Measurements from ENCODE around the gene SERGEF. TPM values are rescaled to one million over a fixed set of nuclear protein-coding genes. Genes with fewer than 3 reads are reported as not detected.

Gene SERGEF
- total RNA-seq, 4 donors from 2014 or later: 18.9 to 23.9 (median 20.6) TPM

DNA sequence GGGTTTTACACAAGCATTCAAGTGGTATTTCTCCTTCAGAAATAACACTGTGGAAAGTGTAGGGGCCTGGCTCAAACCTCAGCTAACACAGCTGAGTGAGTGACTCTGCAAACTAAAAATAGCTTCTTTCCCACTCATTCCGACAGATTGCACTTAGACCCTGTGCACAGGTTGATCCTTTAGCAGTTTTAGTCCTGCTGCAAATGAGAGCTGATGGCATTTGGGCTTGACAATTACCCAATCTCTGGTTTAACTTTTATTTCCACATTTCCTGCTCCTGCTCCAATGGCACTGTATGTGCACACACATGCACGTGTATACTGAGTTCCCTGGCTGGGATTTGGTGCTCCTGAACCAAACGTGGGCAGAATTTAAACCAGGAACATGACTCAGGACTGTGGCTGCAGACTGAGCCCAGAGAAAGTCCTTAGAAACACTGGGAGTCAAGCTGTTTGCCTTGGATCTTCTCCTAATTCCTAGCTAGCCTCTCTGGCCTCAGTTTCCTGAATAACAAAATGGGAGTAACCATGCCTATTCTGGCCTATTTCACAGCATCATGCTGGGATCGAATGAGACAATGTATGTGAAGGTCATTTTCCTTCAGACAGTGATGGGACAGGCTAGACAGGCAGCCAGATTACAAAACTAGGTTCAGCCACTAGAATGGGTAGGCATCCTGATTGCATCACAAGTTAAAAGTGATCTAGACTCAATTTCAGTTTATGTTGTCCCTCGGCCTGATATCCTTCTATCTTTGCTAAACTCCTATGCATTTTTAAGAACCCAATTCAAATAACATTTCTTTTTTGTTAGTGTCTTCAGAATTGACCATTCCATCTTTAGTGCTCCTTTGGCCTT is 58.2 kb downstream of the SERGEF start:
- no peak for DNase-seq (ENCODE audit: low spot score)
- TF ChIP-seq CTCF (IDR thresholded peaks at IDR 0.05): no peak
- ATAC-seq (ENCODE audit: low FRiP score): no peak

DNA sequence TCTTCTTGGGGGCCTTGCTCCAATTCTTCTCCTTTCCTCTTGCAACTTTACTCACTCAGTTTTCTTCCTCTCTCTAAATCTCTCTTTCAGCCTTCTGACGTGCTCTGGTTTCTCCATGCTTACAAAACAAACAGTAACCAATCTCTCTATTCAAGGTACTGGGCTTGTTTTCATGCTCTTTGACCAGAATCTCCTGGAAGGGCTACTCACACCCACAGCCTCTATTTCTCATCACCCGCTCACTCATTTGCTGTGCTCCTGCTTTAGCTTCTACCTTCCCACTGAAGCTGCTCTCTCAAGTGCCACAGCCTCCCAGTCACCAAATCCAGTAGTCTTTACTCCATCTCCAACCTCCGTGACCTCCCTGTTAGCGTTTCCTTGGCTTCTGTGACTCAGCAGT is 60.4 kb downstream of the SERGEF start:
- TF ChIP-seq CTCF (IDR thresholded peaks at IDR 0.05): no peak
- no peak for DNase-seq (ENCODE audit: low spot score)
- ATAC-seq (ENCODE audit: low FRiP score): no peak

DNA sequence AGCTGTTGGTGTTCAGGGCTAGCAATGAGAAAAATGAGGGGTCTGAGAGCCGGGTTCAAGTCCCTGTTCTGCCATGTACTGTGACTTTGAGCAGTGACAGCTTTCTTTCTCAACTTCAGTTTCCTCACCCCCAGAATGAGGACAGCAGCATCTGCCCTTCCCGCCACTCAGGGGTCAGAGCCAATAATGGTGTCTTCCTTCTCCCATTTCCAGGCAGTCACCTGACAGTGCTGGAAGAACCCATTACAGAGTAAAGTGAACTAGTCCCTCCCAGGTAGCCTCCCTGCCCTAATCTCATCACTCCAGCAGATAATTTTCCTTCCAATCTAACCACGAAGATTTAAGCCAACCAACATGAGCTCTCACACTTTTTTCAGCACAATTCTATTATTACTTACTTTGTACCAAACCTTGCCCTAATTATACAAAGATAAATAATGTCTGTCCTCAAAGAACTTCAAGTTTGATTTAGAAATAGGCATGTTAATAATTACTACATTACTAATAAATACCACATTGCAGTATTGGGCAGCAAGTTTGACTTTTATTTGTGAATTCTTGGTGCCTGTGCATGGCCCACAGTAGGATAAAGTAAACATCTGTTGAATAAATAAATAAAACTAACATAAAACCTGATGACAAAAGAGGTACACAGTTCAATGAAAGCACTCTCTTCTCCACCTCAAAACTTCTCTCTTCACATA is 61.0 kb downstream of the SERGEF start:
- no peak for DNase-seq (ENCODE audit: low spot score)
- TF ChIP-seq CTCF (IDR thresholded peaks at IDR 0.05): no peak
- no peak for ATAC-seq (ENCODE audit: low FRiP score)

- no peak for TF ChIP-seq CTCF (IDR thresholded peaks at IDR 0.05)
- no peak for ATAC-seq (ENCODE audit: low FRiP score)
- no peak for DNase-seq (ENCODE audit: low spot score)
Measured at GRCh38 chr11:17950644-17951043, 62.2 kb downstream of the SERGEF start.

GRCh38 chr11:17948296-17948695 is 64.6 kb downstream of the SERGEF start:
- no peak for ATAC-seq (ENCODE audit: low FRiP score)
- DNase-seq (ENCODE audit: low spot score): no peak
- no peak for TF ChIP-seq CTCF (IDR thresholded peaks at IDR 0.05)

DNA sequence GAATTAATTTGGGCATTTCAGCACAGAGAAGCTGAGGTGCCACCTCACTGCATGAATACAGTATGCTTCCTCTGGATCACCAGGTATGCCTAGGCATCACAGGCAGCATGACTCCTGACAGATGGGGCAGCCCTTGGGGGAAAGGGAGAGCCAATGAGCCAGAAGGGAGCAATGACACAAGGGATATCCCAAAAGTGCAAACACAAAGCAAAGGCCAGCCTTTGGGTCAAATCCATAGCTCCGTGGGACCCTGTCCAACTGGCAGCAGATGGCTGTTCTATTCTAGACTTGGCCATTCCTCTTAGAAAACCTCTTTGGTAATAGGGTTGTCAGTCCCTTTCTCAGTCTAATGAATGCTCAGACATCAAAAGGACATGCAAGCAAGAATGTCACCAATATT is 73.3 kb downstream of the SERGEF start:
- ATAC-seq (ENCODE audit: low FRiP score): no peak
- TF ChIP-seq CTCF (IDR thresholded peaks at IDR 0.05): no peak
- DNase-seq (ENCODE audit: low spot score): no peak

Data from omental fat pad (tissue), 4 donors.